OCI-LY1 (cell line): Measurements from ENCODE around the gene LENG1.

Source experiments
- EZH2 ChIP-seq: fragments of 200-600 bp; sonication (generic), shearing (Covaris generic); IDR thresholded peaks from 2 replicates; pipeline ENCODE4 v1.8.0; 2017; ENCODE audit warnings: borderline replicate concordance, mixed run types, mild to moderate bottlenecking, antibody characterized with exemption, low read length, moderate library complexity, mixed read lengths
- TF ChIP-seq, protein P1 (sequence below): fragments of 200-600 bp; sonication (generic), shearing (Covaris generic); IDR thresholded peaks from 2 replicates; pipeline ENCODE4 v1.5.1; 2017; ENCODE audit warnings: mild to moderate bottlenecking, antibody characterized with exemption, low read length, moderate library complexity, mixed read lengths

- TF ChIP-seq, protein P1, sequence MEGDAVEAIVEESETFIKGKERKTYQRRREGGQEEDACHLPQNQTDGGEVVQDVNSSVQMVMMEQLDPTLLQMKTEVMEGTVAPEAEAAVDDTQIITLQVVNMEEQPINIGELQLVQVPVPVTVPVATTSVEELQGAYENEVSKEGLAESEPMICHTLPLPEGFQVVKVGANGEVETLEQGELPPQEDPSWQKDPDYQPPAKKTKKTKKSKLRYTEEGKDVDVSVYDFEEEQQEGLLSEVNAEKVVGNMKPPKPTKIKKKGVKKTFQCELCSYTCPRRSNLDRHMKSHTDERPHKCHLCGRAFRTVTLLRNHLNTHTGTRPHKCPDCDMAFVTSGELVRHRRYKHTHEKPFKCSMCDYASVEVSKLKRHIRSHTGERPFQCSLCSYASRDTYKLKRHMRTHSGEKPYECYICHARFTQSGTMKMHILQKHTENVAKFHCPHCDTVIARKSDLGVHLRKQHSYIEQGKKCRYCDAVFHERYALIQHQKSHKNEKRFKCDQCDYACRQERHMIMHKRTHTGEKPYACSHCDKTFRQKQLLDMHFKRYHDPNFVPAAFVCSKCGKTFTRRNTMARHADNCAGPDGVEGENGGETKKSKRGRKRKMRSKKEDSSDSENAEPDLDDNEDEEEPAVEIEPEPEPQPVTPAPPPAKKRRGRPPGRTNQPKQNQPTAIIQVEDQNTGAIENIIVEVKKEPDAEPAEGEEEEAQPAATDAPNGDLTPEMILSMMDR: peak; percentile 64
- TF ChIP-seq EZH2: no peak
Observed at GRCh38 chr19:54179921-54180461, 20.5 kb upstream of the LENG1 start.
